GM19023 (cell line): Measurements from ENCODE around the gene OAF.
"Not testable (repeated sequence)": the region's sequence is repeated elsewhere in the genome, so short reads cannot be mapped to it uniquely, and the experiment has no call there.

Source experiments
- ATAC-seq: cut with Tn5 transposase; IDR thresholded peaks from one replicate; pipeline ENCODE4 v1.9.1; 2021; ENCODE audit warnings: mild to moderate bottlenecking, moderate library complexity; ENCODE audit not compliant: unreplicated experiment

The OAF gene

DNA sequence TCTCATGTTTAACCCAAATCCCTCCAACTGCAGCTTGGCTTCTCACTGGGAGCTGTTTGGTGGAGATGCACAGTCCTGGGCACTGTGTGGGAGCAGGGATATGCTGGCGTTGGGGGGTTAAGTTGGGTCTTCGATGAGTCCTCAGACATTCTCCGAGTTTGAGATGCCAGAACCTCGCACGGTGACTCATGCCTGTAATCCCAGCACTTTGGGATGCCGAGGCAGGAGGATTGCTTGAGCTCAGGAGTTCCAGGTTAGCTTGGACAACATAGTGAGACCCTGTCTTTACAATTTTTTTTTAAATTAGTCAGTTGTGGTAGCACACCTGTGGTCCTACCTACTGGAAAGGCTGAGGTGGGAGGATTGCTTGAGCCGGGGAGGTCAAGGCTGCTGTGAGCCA lies 49.8 kb downstream of the OAF start:
- ATAC-seq = no peak

DNA sequence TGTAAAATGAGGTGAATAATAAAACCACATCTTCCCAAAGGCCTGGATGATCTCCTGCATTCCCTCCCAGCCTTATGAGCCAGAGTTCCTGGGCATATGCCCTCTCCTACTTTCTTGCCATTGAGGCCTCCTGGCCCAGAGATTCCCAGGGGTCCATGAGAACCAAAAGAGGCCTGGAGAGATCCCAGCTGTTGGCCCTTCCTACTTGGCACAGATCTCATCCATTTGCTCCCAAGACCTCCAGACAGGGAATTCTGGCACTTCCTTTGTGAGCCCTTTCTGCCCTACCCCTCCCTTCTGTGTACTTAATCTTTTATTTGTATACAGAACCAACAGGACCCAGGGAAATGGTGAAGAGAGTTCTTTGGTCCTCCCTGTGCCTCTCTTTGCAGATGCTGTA lies 50.5 kb downstream of the OAF start:
- ATAC-seq = no peak

DNA sequence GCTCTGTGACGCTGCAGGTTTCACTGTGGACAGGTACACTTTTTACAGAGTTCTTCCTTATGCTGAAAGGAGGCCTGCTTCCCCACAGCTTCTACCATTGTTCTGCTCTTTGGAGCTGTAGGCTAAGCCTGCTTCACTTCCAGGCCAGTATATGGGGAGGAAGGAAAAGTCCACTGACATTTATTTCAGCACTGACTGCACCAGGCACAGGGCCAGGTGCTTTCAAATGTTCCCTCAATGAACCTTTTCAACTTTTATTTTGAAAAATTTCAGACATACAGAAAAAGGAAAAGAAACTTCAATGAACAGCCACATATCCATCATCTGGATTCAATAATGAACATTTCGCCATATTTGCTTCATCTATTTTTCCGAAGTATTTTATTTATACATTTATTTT lies 51.1 kb downstream of the OAF start:
- ATAC-seq = no peak

DNA sequence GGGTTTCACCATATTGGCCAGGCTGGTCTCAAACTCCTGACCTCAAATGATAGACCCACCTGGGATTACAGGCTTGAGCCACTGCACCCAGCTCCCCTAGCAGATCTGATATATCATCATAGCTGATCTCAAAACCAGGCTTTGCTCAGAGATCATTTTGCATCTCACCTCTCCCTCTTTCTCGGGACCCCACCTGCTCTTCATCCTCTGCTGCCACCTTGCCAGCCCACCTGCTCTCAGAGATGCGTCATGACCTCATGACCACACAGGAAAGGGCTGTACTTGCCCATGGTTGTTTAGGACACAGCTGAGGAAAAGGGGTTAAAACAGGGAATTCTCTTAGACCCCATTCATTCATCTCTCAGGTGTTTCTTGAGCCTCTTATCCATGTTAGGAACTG lies 56.5 kb downstream of the OAF start:
- no peak for ATAC-seq

DNA sequence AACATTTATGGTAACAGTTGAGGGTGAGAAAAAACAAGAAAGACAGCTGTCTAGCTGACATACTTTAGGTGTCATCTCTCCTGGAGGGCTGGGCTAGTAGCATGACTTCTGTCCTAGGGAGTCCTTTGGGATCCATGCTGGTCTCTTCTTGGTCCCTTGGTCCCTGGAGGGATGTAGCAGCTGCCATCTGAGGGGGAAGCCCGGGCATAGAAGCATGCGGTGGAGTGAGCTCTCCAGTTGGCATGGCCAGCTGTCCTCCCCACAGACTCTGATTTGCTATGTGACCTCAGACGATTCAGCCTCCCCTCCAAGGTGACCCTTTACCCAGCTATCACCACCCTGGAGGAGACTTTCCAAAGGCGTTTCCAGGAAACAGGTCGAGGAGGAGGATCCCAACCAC lies 57.9 kb downstream of the OAF start:
- no peak for ATAC-seq

DNA sequence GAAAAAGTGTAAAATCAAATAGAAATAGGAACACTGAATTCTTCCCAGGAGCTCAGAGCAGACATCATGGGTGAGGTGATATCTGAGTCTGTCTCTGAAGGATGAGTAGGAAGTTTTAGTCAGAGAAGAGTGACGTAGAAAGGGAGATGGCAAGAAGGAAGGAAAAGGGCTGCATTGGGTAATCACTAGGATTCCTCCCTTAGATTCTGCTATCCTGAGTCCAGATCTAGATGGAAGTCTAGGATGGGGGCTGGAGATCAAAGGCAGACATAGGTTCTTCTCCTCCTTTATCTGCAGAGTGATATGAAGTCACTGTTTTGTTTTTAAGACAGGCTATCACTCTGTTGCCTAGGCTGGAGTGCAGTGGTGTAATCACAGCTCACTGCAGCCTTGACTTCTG lies 59.6 kb downstream of the OAF start:
- no peak for ATAC-seq

DNA sequence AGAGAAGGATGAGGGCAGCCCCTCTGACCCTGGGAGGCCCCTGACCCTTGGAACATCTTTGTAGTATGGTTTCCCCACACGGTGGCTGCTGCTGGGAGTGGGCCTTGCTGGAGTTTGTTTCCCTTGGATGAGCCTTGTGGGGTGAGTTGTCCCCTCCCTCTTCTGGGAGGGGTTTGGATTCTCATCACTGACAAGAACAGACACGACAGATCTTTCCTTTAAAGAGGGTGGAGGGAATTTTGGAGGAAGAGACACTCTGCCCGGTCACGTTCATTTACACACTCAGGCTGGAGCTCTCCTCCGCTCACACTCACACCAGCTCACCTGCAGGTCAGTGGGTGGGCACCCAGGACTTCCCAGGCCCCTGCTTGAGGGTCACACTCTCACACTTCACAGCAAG lies 60.8 kb downstream of the OAF start:
- no peak for ATAC-seq

DNA sequence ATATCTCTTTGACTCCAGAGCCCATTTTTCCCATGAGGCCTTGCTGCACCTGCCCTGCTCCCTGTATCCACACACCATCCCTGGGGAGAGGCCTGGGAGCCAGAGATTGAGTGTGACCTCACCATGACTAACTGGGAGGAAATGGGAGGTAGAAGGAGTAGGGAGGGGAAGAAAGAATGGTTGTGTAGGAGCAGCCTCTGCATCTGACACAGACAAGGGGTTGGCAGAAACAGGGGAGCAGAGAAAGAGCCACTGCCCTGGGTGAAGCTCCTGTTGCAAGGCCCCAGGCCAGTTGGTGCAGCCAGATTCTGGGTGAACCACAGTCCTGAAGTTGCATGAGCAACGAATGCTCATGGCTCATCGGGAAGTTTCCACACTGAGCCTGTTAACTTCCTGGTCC lies 61.5 kb downstream of the OAF start:
- ATAC-seq = no peak

DNA sequence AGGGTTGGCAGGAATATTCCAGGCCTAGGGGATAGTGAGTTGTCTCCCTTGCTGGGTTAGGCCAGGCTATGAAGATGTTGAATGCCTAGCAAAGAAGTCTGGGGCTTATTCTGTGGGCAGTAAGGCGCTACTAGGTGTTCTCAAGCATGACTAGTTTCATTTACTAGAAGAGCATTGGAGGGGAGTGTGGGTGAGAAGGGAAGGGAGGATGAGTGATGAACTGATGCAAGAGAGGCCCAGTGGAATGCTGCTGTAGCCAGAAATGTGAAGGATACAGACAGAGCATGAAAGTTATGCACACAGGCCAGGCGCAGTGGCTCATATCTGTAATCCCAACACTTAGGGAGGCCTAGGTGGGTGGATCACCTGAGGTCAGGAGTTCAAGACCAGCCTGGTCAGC lies 62.6 kb downstream of the OAF start:
- ATAC-seq = no peak

DNA sequence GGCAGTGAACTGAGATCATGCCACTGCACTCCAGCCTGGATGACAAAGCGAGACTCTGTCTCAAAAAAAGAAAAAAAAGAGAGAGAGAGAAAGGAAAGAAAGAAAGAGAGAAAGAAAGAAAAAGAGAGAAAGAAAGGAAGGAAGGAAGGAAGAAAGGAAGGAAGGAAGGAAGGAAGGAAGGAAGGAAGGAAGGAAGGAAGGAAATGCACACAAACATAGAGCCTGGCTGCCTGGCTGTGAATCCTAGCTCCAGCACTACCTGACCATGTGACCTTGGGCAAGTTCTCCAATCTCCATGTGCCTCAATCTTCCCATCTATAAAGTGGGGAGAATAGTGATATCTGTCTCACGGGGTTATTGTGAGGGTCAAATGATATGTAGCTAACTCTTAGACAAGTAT lies 63.1 kb downstream of the OAF start:
- ATAC-seq = not testable (repeated sequence)

DNA sequence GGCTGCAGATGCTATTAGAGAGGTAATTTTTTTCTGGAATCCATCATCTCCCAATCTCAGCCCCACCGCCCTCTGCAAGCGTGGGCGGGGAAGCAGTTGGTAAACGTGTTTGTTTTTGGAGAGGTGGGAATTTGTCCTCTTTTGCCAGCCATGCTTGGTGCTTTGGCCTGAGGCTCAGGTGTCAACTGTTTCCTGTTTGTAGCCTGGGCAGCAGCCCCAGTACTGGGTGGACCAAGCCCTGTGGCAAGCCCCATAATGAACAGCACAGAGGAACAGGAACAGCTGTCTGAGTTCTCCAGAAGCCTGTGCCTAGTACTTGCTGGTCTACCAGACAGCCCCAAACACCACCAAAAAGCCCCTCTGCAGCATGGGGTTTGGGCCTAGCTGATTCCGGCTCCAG lies 68.7 kb downstream of the OAF start:
- ATAC-seq = no peak
